ENCODE data around the gene CEP43.

Gene CEP43

GRCh38 chr6:167013067-167013466 is 13.9 kb downstream of the CEP43 start:
- no peak for DNase-seq (ENCODE audit: low read depth)

GRCh38 chr6:167013946-167014345 is 14.7 kb downstream of the CEP43 start:
- DNase-seq (ENCODE audit: low read depth), result no peak

GRCh38 chr6:167015302-167015701 is 16.1 kb downstream of the CEP43 start:
- DNase-seq (ENCODE audit: low read depth), result no peak

GRCh38 chr6:167020206-167020605 is 21.0 kb downstream of the CEP43 start:
- no peak for DNase-seq (ENCODE audit: low read depth)

GRCh38 chr6:167027308-167027707 is 28.1 kb downstream of the CEP43 start:
- no peak for DNase-seq (ENCODE audit: low read depth)

- no peak for DNase-seq (ENCODE audit: low read depth)
Observed at GRCh38 chr6:167027772-167028171, 28.6 kb downstream of the CEP43 start.

- no peak for DNase-seq (ENCODE audit: low read depth)
Observed at GRCh38 chr6:167030222-167031072, 31.2 kb downstream of the CEP43 start.

- peak; percentile 65 for DNase-seq (ENCODE audit: low read depth)
Observed at GRCh38 chr6:167031082-167031709, 32.0 kb downstream of the CEP43 start.

- no peak for DNase-seq (ENCODE audit: low read depth)
Observed at GRCh38 chr6:167034056-167034455, 34.9 kb downstream of the CEP43 start.

GRCh38 chr6:167037762-167038161 is 38.6 kb downstream of the CEP43 start:
- no peak for DNase-seq (ENCODE audit: low read depth)

- DNase-seq (ENCODE audit: low read depth), result peak; percentile 64
Observed at GRCh38 chr6:167044696-167045095, 45.5 kb downstream of the CEP43 start.

- DNase-seq (ENCODE audit: low read depth), result no peak
Observed at GRCh38 chr6:167045828-167046580, 46.8 kb downstream of the CEP43 start.

- DNase-seq (ENCODE audit: low read depth), result no peak
Observed at GRCh38 chr6:167046861-167047495, 47.8 kb downstream of the CEP43 start.

- DNase-seq (ENCODE audit: low read depth), result no peak
Observed at GRCh38 chr6:167047554-167047953, 48.4 kb downstream of the CEP43 start.

Measured in ELR (cell line).